GM10266 (cell line): ENCODE results near the gene CACNA1G.

Source experiments
- DNase-seq: peaks from one replicate; pipeline ENCODE4 v3.0.0; 2012; ENCODE audit errors: extremely low spot score
- CTCF ChIP-seq: IDR thresholded peaks from 2 replicates; pipeline ENCODE4 v1.5.1; 2012; ENCODE audit warnings: mild to moderate bottlenecking, low read depth; ENCODE audit not compliant: control insufficient read depth, insufficient read depth; ENCODE audit errors: missing control alignments

CACNA1G gene

GRCh38 chr17:50656509-50656908, 96.0 kb downstream of the CACNA1G start:
- TF ChIP-seq CTCF: no peak
- no peak for DNase-seq

GRCh38 chr17:50657054-50657453, 96.5 kb downstream of the CACNA1G start:
- no peak for DNase-seq
- TF ChIP-seq CTCF: no peak

- no peak for TF ChIP-seq CTCF
- DNase-seq: no peak
Observed at GRCh38 chr17:50657627-50658026, 97.1 kb downstream of the CACNA1G start.

- no peak for DNase-seq
- TF ChIP-seq CTCF: no peak
Observed at GRCh38 chr17:50658616-50659015, 98.1 kb downstream of the CACNA1G start.

GRCh38 chr17:50659179-50659578, 98.7 kb downstream of the CACNA1G start:
- no peak for TF ChIP-seq CTCF
- no peak for DNase-seq

DNA sequence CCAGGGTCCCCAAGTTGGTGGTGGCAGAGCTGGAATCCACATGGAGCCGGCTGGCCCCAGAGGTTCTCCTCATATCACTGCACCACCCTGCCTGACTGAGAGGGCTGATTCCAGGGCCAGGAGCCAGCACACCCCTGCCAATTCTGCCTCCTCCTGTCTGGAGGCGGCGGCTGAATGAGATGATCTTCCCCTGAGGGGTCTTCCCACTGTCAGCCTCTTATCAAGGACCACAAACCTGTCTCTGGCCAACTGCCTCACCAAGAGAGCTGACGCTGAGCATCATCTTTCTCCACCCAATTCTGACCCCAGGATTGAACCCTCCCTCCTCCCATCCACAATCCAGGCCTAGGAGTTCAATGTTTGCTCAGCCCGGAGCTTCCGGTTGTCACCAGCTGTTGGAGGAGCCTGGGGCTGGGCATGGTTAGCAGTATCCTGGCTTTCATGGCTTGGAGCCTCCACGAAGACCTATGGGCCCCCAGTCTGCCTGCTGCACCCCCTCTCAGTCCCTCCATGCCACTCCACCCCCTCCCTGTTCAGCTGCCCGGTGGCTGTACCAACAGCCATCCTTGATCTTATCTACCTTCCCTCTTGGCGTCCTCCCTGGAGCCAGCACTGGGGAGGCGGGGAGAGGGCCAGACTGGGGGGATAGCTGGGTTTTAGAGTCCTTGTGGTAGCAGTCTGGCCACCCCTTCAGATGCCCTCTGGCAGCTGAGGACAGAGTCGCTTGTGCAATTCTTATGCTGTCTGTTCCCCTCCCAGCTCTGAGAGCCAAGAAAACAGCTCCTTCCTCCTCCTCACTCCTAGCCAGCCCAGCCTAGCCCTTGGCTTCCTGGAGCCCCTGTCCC, 99.7 kb downstream of the CACNA1G start:
- TF ChIP-seq CTCF: no peak

GRCh38 chr17:50660887-50661345, 100.4 kb downstream of the CACNA1G start:
- DNase-seq: no peak
- no peak for TF ChIP-seq CTCF

More for the DNA sequence above, 99.7 kb downstream of the CACNA1G start:
- DNase-seq: no peak
